GM19455 (cell line): ENCODE data around the gene PI4K2A.
A peak's percentile ranks its signal among the peaks of the same experiment; 100 is the strongest.
"Not testable (repeated sequence)": the region's sequence is repeated elsewhere in the genome, so short reads cannot be mapped to it uniquely, and the experiment has no call there.

Experiments
- ATAC-seq: cut with Tn5 transposase; IDR thresholded peaks from one replicate; pipeline ENCODE4 v1.9.1; 2021; ENCODE audit not compliant: unreplicated experiment

Gene PI4K2A

DNA sequence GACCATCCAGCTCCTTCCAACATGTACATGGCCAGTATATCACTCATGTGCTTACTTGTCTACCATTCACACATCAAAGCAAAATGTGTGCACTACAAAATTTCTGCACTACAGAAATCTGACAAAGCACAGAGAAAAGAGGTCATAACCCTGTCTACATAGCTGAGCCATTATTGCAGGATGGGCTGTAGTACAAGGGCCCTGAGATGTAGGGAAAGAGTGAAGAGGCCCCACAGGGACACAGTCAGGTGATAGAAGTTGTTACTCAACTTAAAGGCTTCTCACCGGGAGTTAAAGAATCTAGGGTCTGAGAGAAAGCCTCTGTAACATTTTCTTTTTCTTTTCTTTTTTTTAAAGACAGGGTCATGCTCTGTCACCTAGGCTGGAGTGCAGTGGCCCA lies 29.1 kb downstream of the PI4K2A start:
- ATAC-seq, result no peak

DNA sequence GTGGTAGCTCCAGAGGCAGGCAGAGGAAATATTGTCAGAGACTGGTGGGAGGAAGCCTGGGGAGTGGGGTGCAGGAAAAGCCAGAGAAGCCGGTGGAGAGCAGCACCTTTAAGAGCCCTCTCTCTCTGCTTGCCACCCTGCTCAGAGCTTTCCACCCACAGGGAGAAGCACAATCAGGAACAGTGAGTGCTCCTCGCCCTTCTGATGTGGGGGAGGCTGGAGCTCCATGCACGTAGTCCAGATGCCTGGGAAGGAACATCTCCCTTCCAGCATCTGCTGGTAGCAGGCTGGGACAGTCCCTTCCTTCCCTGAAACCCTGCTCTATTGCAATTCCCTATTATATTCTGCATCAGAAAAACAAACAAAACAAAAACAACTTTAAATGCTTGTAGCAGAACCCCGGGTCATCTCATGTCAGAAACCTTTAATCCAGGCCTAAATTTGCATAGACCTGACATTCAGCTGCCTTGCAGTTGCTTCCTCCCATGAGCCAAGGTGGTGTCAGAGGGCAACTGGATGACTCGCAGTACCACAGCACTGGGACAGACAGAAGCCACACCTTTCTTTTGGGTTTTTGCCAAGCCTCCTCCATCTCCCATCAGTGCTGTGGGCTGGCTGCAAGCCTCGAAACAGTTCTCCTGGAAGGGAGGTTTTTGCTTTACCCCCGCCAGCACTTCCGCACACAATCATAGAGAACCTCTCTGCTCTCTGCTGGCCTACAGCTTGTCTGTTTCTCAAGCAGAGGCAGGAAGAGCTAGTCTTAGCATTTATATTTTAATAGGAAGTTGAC lies 33.5 kb downstream of the PI4K2A start:
- no peak for ATAC-seq

DNA sequence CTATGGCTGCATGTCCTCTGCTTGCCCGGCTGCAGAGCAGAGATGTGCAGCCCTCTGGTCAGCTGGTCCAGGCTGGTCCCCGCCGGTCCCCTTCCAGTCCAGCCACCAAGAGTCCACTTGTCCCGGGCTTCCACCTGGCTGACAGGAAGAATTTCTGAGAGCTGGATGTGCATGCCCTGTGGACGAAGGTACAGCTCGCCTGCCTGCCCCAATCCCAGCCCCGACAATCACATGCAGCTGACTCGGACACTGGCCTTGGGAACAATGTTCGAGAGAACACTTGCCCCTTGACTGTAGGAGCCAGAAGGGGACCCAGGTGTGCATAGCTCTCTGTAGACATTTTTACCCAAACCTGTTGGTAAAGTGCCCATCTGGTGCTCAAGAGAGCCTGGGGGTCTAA lies 34.8 kb downstream of the PI4K2A start:
- ATAC-seq, result no peak

DNA sequence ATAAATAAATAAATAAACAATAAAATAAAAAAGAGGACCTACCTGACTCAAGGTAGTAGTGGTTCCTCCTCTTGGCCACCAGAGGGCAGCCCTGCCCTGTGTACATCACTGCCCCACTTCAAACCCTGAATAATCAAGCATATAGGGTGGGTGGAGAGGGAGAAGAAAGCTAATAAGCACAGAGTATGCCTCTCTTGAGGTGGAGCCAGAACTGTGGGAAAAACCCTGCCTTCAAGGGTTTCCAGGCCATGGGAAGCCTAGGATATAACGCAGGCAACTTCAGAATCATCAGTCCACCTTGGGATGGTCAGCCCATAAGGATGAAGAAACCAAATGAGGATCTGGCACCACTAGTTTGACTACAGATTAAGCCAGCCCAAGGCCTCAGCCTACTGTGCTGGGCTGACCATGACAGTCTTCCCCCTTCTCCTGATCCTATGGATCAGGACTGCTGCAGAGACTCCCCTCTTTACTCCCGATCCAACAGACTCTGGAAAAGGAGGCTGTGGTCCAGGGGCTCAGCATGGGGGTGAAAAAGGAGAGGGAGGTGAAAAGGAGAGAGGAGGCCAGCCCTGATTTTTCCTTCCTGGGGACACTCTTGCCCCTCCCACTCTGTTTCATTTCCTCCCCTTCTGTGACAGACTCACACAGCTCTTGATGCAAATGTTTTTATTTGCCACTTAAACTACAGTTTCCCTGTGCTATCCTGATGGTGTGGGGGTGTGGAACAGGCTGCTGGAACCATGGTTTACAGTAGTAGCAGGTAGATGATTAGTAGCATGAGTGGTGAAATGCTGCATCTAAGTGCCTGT lies 36.5 kb downstream of the PI4K2A start:
- no peak for ATAC-seq

- ATAC-seq, result no peak
Observed at GRCh38 chr10:97679594-97679993, 39.1 kb downstream of the PI4K2A start.

DNA sequence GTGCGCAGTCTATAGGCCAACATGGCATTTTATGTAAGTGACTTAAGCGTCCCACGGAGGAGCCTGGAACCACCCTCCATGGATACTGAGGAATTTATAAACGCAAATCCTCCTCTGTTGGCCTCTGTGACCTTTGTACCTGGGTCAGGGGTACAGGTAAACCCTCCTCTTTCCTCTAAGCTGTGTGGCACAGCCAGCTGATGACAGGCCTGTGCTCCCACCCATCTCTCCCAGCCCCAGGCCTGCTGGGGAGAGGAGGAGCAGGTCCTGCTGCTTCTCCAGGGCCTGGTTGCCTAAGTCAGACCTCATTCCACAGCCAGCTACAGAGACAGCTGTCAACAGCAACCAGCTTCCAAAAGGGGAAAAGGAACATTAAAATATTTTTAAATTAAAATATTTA lies 41.6 kb downstream of the PI4K2A start:
- no peak for ATAC-seq

DNA sequence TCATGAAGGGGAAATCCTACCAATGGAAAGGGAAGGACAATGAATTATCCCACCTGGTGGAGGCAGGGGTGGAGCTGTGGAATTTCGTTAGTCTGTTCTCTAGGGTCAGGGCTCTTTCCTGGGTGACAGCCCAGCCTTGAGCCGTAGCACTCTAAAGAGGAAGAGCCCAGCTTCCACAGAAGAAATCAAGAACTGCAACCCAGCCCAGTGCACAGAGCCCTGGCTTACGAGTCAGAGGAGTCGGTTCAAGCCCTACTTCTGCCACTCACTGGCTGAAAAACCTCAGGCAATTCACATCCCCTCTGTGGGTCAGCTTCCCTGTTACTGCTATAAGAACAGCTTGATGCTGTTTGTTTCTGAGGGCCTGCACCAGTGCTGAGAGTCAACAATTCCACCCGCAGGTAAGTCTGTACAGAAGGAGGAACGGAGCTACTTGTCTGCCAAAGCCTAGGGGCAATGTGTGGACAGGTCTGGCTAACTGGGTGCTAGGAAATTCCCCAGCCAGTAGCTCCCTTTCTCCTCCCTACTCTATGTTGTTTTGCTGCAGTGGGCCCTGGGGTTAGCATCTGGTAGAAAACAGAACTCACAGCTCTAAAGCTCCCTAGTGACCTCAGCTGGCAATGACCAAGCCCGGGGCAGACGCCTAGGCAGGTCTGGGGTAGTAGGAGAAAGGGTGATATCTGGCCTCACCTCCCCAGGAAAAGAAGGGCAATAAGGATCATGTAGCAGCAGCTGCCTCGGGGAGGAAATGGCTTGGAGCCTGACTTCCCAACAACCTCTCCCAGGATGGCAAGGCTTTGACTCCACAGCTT lies 43.3 kb downstream of the PI4K2A start:
- no peak for ATAC-seq

DNA sequence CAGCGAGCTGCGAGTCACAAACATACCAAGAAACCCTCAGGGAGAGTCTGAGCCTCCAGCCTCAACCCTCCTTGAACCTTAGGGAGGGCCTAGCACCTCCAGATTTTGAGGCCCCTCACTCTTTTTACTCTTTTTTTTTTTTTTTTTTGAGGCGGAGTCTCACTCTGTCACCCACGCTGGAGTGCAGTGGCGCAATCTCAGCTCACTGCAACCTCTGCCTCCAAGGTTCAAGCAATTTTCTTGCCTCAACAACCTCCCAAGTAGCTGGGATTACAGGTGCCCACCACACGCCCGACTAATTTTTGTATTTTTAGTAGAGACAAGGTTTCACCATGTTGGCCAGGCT lies 43.9 kb downstream of the PI4K2A start:
- not testable (repeated sequence) for ATAC-seq

- no peak for ATAC-seq
Observed at GRCh38 chr10:97684866-97685394, 44.5 kb downstream of the PI4K2A start.

DNA sequence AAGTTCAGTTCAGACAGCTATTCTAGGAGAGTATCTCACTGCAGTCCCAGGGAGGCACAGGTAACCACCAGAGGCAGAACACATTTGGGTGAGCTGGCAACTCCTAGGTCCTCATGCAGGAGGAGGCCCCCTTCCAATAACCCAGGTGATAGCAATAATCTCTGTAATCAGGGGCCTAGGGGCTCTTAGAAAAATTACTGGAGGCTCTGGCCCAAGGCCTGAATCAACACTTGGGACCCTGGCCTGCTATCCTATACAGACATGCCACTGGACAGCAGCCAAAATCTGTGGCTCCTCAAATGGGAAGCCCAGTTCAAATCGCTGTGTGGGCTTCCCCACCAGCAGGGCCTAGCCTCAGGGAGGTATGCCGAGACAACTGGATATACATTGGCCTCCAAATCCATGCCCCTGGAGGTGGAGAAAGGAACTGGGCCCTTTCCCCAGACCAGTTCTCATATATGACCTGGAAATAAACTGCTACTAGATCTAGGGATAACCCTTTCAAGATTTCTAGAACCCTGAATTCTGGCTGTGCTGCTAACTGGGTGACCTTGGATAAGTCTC lies 45.0 kb downstream of the PI4K2A start:
- no peak for ATAC-seq

GRCh38 chr10:97686301-97686961 lies 46.0 kb downstream of the PI4K2A start:
- peak; percentile 2 for ATAC-seq

- peak; percentile 90 for ATAC-seq
Observed at GRCh38 chr10:97686962-97687784, 46.7 kb downstream of the PI4K2A start, which contains the start of gene AVPI1. Gene AVPI1, minus strand, starts transcription at chr10:97687241. Its CDS starts 7,336 bp downstream, at chr10:97679905.

- no peak for ATAC-seq
Observed at GRCh38 chr10:97687785-97688781, 47.6 kb downstream of the PI4K2A start.

DNA sequence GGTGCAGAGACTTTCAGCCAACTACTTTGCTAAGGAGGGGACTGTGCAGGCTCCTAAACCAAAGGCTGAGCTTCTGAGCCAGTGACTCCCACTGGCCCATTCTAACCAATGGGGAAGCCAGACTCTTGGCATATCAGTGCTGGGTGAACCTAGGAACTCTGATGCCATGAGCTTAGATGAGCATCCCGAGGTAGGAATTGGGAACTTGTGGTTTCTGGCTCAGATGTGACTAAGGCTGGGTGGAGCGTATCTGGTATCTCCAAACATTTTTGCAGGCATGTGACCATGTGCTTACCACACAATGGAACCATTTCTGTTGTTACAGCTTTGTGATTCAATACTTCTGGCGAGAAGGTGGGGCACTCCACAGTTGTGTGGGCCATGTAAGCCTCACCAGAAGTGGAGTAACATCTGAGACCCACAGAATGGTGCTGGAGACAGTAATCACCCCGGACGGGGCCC lies 49.1 kb downstream of the PI4K2A start:
- ATAC-seq, result no peak

DNA sequence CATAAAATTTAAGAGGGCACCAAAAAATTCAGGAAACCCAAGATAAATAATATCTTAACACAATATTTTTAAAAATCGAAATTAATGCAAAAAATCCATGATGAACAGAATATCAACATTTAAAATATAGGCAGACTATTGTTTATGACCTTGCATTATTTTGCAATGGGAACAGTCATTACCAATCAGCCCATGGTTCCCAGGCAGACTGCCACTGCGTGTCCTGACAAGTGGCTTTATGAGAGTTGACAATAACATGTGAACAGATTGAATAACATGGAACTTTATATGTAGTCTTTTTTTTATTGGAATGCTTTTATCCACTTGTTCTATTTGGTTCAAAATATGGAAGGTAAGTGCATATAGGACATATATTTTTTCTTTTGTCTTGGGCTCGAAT lies 49.7 kb downstream of the PI4K2A start:
- ATAC-seq, result no peak

GRCh38 chr10:97698072-97698655 lies 57.7 kb downstream of the PI4K2A start:
- not testable (repeated sequence) for ATAC-seq

- no peak for ATAC-seq
Observed at GRCh38 chr10:97701438-97702069, 61.1 kb downstream of the PI4K2A start.
